Natural killer cell treated with Interleukin-12 subunit alpha and Interleukin-12 subunit beta and Interleukin-15 and Interleukin-18, amount 100 ng/mL, for 72 hours (primary cell): ENCODE results near the gene NDUFA8. TPM values are rescaled to one million over a fixed set of nuclear protein-coding genes. Genes with fewer than 3 reads are reported as not detected.

Experiments
- ATAC-seq, 2 donors: fragments of 150-1000 bp; cut with Tn5 transposase in 1 of 2; sonication (Bioruptor Pico), chemical (Tn5 transposase) in 1 of 2; 2 replicates each; pipeline ENCODE4 v1.10.0; 2021
- DNase-seq: peaks from one replicate; pipeline ENCODE4 v3.0.0; 2022; ENCODE audit warnings: low spot score
- H3K27ac Mint-ChIP-seq, 2 donors: 1 replicate in 1 of 2; 2 replicates in 1 of 2; pipeline ENCODE4 v1.8.0; 2022; ENCODE audit warnings: mixed read lengths in 2 of 2, mild to moderate bottlenecking in 1 of 2, moderate library complexity in 1 of 2
- H3K27me3 Mint-ChIP-seq, 2 donors: 1 replicate in 1 of 2; 2 replicates in 1 of 2; pipeline ENCODE4 v1.8.0; 2022; ENCODE audit warnings: mixed read lengths in 2 of 2
- H3K36me3 Mint-ChIP-seq: one replicate; pipeline ENCODE4 v1.8.0; 2022; ENCODE audit warnings: mixed read lengths
- H3K4me1 Mint-ChIP-seq, 2 donors: 1 replicate in 1 of 2; 2 replicates in 1 of 2; pipeline ENCODE4 v1.8.0; 2022; ENCODE audit warnings: low read depth in 2 of 2, mixed read lengths in 2 of 2, mild to moderate bottlenecking in 1 of 2
- H3K4me3 Mint-ChIP-seq: one replicate; pipeline ENCODE4 v1.8.0; 2022; ENCODE audit warnings: mixed read lengths
- H3K9me3 Mint-ChIP-seq: 2 replicates; pipeline ENCODE4 v1.8.0; 2022; ENCODE audit warnings: mixed read lengths
- total RNA-seq, 2 donors: library from RNA; stranded (reverse); gene quantifications; one replicate each; pipeline ENCODE4 v1.2.3, GENCODE V29; 2022

The NDUFA8 gene
- total RNA-seq: 10 to 100 TPM; 36.5 to 45.6 TPM

GRCh38 chr9:122159026-122159924 lies at the start of gene NDUFA8, which contains the start of gene MORN5:
NDUFA8 (minus strand) TSS chr9:122159779; CDS start chr9:122159677, 102 bp downstream.
MORN5 (plus strand) TSS chr9:122159908; CDS start chr9:122159973, 65 bp downstream.
- peak within 1 kb of the TSS; percentile 95 for H3K4me3 Mint-ChIP-seq
- ATAC-seq (peak; percentile 97 to 98), DNase-seq (peak; percentile 96)
- peaks cover 30 to 31% of the 10 kb centered on the region in 2 donors for H3K4me1 Mint-ChIP-seq
- peaks cover 17 to 20% of the 10 kb centered on the region in 2 donors for H3K27me3 Mint-ChIP-seq
- H3K9me3 Mint-ChIP-seq: no peaks in the 10 kb centered on the region
- H3K27ac Mint-ChIP-seq: peak within 1 kb of the TSS; percentile 79 to 91
- peaks cover 4% of the 10 kb centered on the region for H3K36me3 Mint-ChIP-seq

GRCh38 chr9:122207096-122207495 lies 47.5 kb upstream of the NDUFA8 start:
- no peak for DNase-seq
- H3K4me1 Mint-ChIP-seq: no peaks in the 10 kb centered on the region
- H3K36me3 Mint-ChIP-seq: no peaks in the 10 kb centered on the region
- H3K4me3 Mint-ChIP-seq: no peak overlapping the region
- no peaks in the 10 kb centered on the region for H3K9me3 Mint-ChIP-seq
- H3K27ac Mint-ChIP-seq: no peak overlapping the region
- no peak for ATAC-seq
- peaks cover 11 to 16% of the 10 kb centered on the region in 2 donors for H3K27me3 Mint-ChIP-seq

- DNase-seq (no peak), ATAC-seq (no peak)
- Mint-ChIP-seq H3K9me3 (no peaks in the 10 kb centered on the region), H3K4me3 (no peak overlapping the region), H3K36me3 (no peaks in the 10 kb centered on the region), H3K4me1 (no peaks in the 10 kb centered on the region), H3K27ac (no peak overlapping the region), H3K27me3 (peaks cover 5 to 12% of the 10 kb centered on the region in 2 donors)
These were observed 46.8 kb upstream of the NDUFA8 start for GRCh38 chr9:122206118-122207046.

- no peak overlapping the region for H3K4me3 Mint-ChIP-seq
- peaks cover 0 to 8% of the 10 kb centered on the region in 2 donors for H3K27me3 Mint-ChIP-seq
- H3K27ac Mint-ChIP-seq: no peak overlapping the region
- H3K36me3 Mint-ChIP-seq: no peaks in the 10 kb centered on the region
- no peaks in the 10 kb centered on the region for H3K4me1 Mint-ChIP-seq
- H3K9me3 Mint-ChIP-seq: no peaks in the 10 kb centered on the region
- no peak for DNase-seq
- ATAC-seq: no peak
These were observed 45.6 kb upstream of the NDUFA8 start for GRCh38 chr9:122205176-122205575.

- H3K4me1 Mint-ChIP-seq: no peaks in the 10 kb centered on the region
- DNase-seq (no peak), ATAC-seq (no peak)
- peaks cover 0 to 7% of the 10 kb centered on the region in 2 donors for H3K27me3 Mint-ChIP-seq
- no peaks in the 10 kb centered on the region for H3K9me3 Mint-ChIP-seq
- no peak overlapping the region for H3K27ac Mint-ChIP-seq
- no peak overlapping the region for H3K4me3 Mint-ChIP-seq
- no peaks in the 10 kb centered on the region for H3K36me3 Mint-ChIP-seq
These were observed 44.9 kb upstream of the NDUFA8 start for GRCh38 chr9:122204491-122204890.

- Mint-ChIP-seq H3K4me1 (no peaks in the 10 kb centered on the region), H3K9me3 (no peaks in the 10 kb centered on the region)
- no peak for ATAC-seq
These were observed 44.5 kb upstream of the NDUFA8 start for GRCh38 chr9:122204055-122204454.

GRCh38 chr9:122202111-122202510 lies 42.5 kb upstream of the NDUFA8 start:
- Mint-ChIP-seq H3K4me1 (no peaks in the 10 kb centered on the region), H3K36me3 (no peaks in the 10 kb centered on the region), H3K4me3 (no peak overlapping the region), H3K27ac (no peak overlapping the region), H3K27me3 (peaks cover 3 to 4% of the 10 kb centered on the region in 2 donors), H3K9me3 (no peaks in the 10 kb centered on the region)
- DNase-seq: no peak
- no peak for ATAC-seq

More at GRCh38 chr9:122204055-122204454, 44.5 kb upstream of the NDUFA8 start:
- H3K27me3 Mint-ChIP-seq: peaks cover 0 to 7% of the 10 kb centered on the region in 2 donors
- no peak overlapping the region for H3K27ac Mint-ChIP-seq
- H3K36me3 Mint-ChIP-seq: no peaks in the 10 kb centered on the region
- no peak for DNase-seq
- no peak overlapping the region for H3K4me3 Mint-ChIP-seq

GRCh38 chr9:122201641-122202040 lies 42.1 kb upstream of the NDUFA8 start:
- Mint-ChIP-seq H3K27ac (no peak overlapping the region), H3K36me3 (no peaks in the 10 kb centered on the region), H3K27me3 (peaks cover 0 to 7% of the 10 kb centered on the region in 2 donors), H3K4me3 (no peak overlapping the region), H3K4me1 (no peaks in the 10 kb centered on the region), H3K9me3 (no peaks in the 10 kb centered on the region)
- no peak for DNase-seq
- ATAC-seq: no peak

- DNase-seq (no peak), ATAC-seq (no peak)
- Mint-ChIP-seq H3K4me3 (no peak overlapping the region), H3K4me1 (no peaks in the 10 kb centered on the region), H3K9me3 (no peaks in the 10 kb centered on the region), H3K27me3 (peaks cover 0 to 7% of the 10 kb centered on the region in 2 donors), H3K36me3 (no peaks in the 10 kb centered on the region), H3K27ac (no peak overlapping the region)
These were observed 41.5 kb upstream of the NDUFA8 start for GRCh38 chr9:122200960-122201595.

- no peak for ATAC-seq
- H3K36me3 Mint-ChIP-seq: no peaks in the 10 kb centered on the region
- no peak overlapping the region for H3K4me3 Mint-ChIP-seq
- no peaks in the 10 kb centered on the region for H3K4me1 Mint-ChIP-seq
- H3K9me3 Mint-ChIP-seq: no peaks in the 10 kb centered on the region
- H3K27me3 Mint-ChIP-seq: peaks cover 0 to 15% of the 10 kb centered on the region in 2 donors
- no peak overlapping the region for H3K27ac Mint-ChIP-seq
- DNase-seq: no peak
These were observed 38.3 kb upstream of the NDUFA8 start for GRCh38 chr9:122197882-122198281.

GRCh38 chr9:122197426-122197825 lies 37.8 kb upstream of the NDUFA8 start:
- H3K27me3 Mint-ChIP-seq: peaks cover 0 to 15% of the 10 kb centered on the region in 2 donors

GRCh38 chr9:122195875-122196274 lies 36.3 kb upstream of the NDUFA8 start:
- Mint-ChIP-seq H3K36me3 (no peaks in the 10 kb centered on the region), H3K9me3 (no peaks in the 10 kb centered on the region), H3K27ac (no peak overlapping the region), H3K4me3 (no peak overlapping the region), H3K27me3 (peaks cover 0 to 15% of the 10 kb centered on the region in 2 donors), H3K4me1 (peaks cover 0 to 4% of the 10 kb centered on the region in 2 donors)
- ATAC-seq: no peak
- no peak for DNase-seq

More at GRCh38 chr9:122197426-122197825, 37.8 kb upstream of the NDUFA8 start:
- no peak overlapping the region for H3K27ac Mint-ChIP-seq
- no peaks in the 10 kb centered on the region for H3K36me3 Mint-ChIP-seq
- DNase-seq (no peak), ATAC-seq (no peak)
- H3K4me1 Mint-ChIP-seq: no peaks in the 10 kb centered on the region
- no peak overlapping the region for H3K4me3 Mint-ChIP-seq
- no peaks in the 10 kb centered on the region for H3K9me3 Mint-ChIP-seq

- DNase-seq (no peak), ATAC-seq (no peak)
- Mint-ChIP-seq H3K9me3 (no peaks in the 10 kb centered on the region), H3K27me3 (peaks cover 0 to 15% of the 10 kb centered on the region in 2 donors), H3K4me3 (no peak overlapping the region), H3K27ac (no peak overlapping the region), H3K36me3 (no peaks in the 10 kb centered on the region), H3K4me1 (peaks cover 0 to 4% of the 10 kb centered on the region in 2 donors)
These were observed 34.1 kb upstream of the NDUFA8 start for GRCh38 chr9:122193651-122194050.
